ENCODE results near the gene TSPEAR.

TSPEAR gene

GRCh38 chr21:44524414-44525371, 186.7 kb downstream of the TSPEAR start:
- no peak for DNase-seq

GRCh38 chr21:44523567-44524413, 187.6 kb downstream of the TSPEAR start:
- no peak for DNase-seq

GRCh38 chr21:44522753-44523204, 188.6 kb downstream of the TSPEAR start:
- no peak for DNase-seq

- DNase-seq, result no peak
Measured at GRCh38 chr21:44521928-44522752, 189.2 kb downstream of the TSPEAR start.

GRCh38 chr21:44521301-44521927, 190.0 kb downstream of the TSPEAR start:
- no peak for DNase-seq

- no peak for DNase-seq
Measured at GRCh38 chr21:44520326-44521300, 190.8 kb downstream of the TSPEAR start.

- DNase-seq, result no peak
Measured at GRCh38 chr21:44519346-44520325, 191.7 kb downstream of the TSPEAR start.

GRCh38 chr21:44518686-44519085, 192.7 kb downstream of the TSPEAR start:
- DNase-seq, result no peak

- no peak for DNase-seq
Measured at GRCh38 chr21:44517175-44517899, 194.0 kb downstream of the TSPEAR start.

GRCh38 chr21:44516828-44517174, 194.6 kb downstream of the TSPEAR start:
- DNase-seq, result no peak

- no peak for DNase-seq
Measured at GRCh38 chr21:44516342-44516741, 195.0 kb downstream of the TSPEAR start.

- DNase-seq, result no peak
Measured at GRCh38 chr21:44515359-44516165, 195.8 kb downstream of the TSPEAR start.

- no peak for DNase-seq
Measured at GRCh38 chr21:44514746-44515358, 196.5 kb downstream of the TSPEAR start.

GRCh38 chr21:44514218-44514520, 197.2 kb downstream of the TSPEAR start:
- no peak for DNase-seq

GRCh38 chr21:44513389-44514217, 197.8 kb downstream of the TSPEAR start:
- DNase-seq, result no peak

GRCh38 chr21:44512496-44513388, 198.6 kb downstream of the TSPEAR start:
- DNase-seq, result no peak

Data from inflammatory macrophage treated with lipopolysaccharide for 4 hours (primary cell).